HG03432 (cell line): ENCODE results near the gene PRKD2.
"Not testable (repeated sequence)": the region's sequence is repeated elsewhere in the genome, so short reads cannot be mapped to it uniquely, and the experiment has no call there.

Experiments
- ATAC-seq: cut with Tn5 transposase; IDR thresholded peaks from one replicate; pipeline ENCODE4 v1.9.1; 2021; ENCODE audit warnings: mild to moderate bottlenecking, moderate library complexity; ENCODE audit not compliant: unreplicated experiment

PRKD2 gene

DNA sequence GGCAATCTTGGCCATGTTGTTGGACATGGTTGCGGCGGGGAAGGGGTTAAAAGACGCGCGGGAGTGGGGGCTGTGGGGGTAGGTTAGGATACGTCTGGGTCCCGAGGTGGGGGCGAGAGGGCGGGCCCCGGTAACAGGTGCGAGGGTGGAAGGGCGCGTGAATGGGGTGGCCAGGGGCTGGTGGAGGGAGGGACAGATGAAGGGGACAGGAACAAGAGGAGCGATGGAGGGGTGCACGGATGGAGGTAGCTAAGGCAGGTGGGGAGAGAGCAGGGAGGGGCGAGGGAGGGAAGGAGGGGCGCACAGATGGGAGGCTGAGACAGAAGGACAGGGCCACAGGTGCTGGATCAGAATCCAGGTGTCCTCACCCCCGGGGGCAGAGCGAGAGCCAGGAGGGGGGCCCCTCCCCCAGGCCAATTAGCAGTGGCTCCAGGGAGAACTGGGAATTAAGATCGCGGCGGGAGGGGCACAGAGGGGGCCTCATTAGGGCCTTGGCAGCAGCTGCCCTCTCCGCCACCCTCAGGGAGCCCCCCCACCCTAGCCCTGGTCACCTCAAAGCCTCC, 82.2 kb downstream of the PRKD2 start:
- ATAC-seq: no peak

DNA sequence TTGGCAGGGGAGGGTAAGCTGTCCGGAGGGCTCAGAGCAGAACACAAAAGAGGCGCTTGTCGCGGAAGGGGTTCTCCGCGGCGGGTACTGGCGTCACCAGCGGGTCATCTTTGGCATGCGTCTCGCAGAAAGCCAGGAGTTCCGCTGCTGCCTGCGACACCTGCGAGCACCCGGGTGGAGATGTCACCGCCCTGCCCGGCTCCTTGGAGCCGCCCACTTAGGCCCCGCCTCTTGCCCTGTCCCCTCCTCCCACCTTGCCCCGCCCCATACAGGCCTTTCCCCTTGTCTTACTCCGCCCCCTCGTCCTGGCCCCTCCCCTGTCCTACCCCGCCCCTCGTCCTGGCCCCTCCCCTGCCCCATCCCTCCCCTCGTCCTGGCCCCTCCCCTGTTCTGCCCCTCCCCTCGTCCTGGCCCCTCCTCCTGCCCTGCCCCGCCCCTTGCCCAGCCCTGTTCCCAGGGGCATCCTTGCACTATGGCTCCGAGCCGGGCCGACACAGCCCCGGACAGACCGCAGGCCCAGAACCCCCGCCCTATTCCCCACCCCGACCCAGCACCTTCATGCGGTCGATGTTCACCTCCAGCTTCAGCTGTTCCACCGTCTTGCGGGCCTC, 82.8 kb downstream of the PRKD2 start:
- peak; percentile 47 for ATAC-seq

DNA sequence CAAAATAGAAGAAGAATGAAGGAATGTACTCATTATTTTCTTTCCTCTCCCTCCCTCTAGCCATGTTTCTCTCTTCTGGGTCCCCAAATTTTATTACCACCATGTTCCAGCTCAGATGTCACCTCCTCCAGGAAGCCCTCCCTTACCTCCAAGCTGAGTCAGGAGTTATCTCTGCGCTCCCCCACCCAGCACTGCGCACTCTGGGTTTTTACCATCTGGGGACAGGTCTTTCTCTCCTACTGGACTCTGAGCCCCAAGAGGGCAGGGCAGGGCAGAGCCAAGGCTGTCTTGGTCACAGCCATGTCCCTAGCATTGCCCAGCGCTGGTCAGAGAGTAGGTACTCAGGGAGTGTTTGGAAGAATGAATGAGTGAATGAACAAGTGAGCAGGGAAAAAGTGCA, 83.8 kb downstream of the PRKD2 start:
- ATAC-seq: no peak

DNA sequence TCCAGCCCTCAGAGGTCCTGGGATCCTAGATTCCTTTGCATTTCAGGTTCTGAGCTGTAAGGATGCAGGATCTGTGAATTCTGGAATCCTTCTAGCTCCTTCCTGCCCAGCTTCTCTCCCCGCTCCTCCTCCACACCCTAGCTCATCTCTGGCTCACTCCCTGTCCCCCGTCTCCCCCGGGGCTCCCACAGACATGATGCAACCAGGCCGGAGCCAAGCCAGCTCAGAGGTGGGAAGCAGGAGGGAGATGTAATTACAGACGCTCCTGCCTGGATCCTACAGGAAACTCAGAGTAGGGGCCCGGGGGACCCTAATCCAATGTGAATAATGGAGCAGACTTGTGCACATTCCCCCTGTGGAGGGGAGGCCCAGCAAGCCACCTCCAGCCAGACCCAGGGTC, 85.4 kb downstream of the PRKD2 start:
- no peak for ATAC-seq

DNA sequence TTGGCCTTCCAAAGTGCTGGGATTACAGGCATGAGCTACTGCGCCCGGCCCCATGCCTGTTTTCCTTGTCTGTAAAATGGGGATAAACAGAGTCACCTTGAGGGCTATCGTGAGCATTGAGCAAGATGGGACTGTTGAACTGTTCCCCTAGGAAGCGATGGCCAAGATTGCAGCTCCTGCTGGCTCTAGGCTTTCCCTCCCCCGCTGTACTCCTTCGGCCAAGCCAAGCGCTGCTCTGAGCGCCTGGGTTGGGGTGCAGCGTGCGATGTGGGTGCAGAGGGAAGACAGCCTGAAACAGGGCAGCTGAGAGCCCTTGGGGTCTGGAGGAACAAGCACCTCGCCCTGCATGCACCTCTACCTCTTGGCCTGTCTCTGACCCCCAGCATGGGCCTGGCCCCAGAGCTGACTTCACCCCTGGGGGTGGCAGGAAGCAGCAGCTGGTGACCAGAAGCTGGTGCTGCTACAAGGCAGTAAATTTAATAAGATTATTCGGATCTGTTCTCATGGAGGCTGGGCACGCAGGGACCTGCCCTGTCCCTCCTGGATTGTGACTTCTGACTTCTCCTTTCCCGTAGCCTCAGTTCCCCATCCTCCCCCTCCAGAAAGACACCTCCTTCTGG, 86.2 kb downstream of the PRKD2 start:
- no peak for ATAC-seq

DNA sequence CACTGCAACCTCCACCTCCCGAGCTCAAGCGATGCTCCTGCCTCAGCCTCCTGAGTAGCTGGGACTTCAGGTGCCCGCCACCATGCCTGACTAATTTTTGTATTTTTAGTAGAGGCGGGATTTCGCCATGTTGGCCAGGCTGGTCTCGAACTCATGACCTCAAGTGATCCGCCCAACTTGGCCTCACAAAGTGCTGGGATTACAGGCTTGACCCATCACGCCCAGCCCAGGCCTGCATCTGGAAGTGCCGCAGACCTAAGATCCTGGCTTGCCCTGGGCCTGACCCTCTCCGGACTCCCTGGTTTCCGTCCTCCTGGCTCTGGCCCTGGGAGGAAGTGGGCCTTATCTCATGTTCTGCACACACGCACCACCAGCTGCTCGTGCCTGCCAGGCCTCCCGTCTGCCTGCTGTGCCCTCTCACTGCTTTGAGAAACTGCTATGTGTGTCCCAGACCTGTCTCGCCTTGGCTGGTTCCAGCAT, 87.3 kb downstream of the PRKD2 start:
- no peak for ATAC-seq

DNA sequence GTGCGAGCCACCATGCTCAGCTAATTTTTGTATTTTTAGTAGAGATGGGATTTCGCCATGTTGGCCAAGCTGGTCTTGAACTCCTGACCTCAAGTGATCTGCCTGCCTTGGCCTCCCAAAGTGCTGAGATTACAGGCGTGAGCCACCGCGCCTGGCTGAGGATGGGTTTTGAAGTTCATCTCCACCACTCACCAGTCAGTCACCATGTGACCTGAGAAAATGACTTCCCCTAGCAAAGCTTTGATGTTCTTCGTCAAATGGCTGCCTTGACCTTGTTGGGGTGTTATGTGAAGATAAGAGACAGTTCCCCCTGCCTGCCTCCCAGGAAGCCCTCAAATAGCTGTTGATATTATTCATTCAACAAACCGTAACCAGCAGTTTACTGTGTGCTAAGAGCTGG, 87.9 kb downstream of the PRKD2 start:
- not testable (repeated sequence) for ATAC-seq

DNA sequence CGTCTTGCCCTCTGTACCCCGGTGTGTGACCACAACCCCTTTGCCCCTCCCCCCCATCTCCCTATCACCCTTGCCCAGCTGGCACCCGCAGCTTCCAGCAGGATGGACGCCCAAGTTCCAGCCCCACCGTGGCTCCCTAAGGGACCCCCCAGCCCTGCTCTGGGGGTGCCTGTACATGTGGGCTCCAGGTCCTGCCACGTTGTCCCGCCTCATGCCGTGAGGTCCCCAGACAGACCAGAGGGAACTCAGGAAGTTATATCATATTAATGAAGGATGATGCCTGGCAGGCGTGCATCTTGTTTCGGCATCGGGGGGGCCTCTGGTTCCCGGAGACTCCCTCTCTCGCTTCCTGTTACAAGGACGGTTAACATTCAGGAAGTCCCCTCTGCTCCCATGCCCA, 90.5 kb downstream of the PRKD2 start:
- ATAC-seq: no peak

DNA sequence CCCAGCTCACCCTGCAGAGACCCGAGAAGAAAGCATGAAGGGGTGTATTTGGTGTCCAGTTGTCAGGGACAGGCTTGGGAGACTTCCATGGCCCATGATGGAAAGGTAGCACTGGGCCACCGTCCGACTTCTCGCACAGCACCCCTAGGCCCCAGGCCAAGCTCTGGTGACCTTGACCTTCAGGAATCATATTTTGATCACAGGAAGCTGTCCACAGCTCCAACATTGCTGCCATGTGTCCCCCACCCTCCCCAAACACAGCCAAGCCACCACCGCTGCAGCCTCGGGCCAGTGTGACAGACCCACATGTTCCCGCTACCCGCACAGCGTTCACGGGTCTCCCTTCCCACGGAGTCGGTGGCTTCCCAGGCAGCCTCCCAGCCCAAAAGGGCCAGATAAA, 91.2 kb downstream of the PRKD2 start:
- no peak for ATAC-seq

DNA sequence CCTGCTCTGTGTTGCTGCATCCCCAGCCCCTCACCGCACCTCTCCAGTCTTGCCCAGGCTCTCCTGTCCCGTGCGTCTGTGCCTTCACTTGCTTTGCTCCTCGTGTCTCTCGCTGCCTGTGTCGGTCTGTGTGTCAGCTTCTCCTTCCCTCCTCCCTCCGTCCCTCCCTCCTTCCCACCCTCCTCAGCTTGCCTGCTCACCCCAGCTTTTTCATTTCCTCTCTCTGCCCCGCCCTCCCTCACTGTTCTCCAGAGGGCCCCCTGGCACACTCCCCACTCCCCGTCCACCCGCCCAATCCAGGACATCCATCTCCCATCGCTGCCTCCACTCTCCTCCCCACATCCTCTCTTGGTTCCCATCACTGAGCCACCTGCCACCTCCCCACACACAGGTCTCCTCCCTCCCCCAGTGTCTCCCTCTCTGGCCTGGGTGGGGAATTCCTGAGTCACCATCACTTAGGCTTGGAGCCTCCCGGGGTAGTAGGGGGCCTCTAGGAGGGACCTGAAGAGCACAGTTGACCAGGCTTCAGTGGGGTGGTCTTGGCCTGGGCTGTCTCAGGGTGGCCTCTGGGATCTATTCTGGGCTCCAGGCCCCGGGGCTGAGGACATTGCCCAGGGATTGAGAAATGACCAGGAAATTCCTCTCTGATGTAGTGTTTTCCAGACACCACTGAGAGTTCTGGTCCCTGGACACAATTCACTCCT, 91.8 kb downstream of the PRKD2 start, which contains the start of gene PTGIR:
PTGIR (minus strand) TSS at position 132 of the 704 bp plus-strand sequence. CDS start 864 bp downstream, outside the sequence.
- no peak for ATAC-seq
